Stimulated activated naive CD8-positive, alpha-beta T cell treated with anti-CD3 and anti-CD28 coated beads, Interleukin-15, Interleukin-2, amounts not matched to agents 100 ng/mL and 50 ng/mL, for 24 hours (primary cell): ENCODE results near the gene N4BP2L1.

ENCODE experiments used
- H3K27ac Mint-ChIP-seq: one replicate; pipeline ENCODE4 v1.8.0; 2021; ENCODE audit warnings: mild to moderate bottlenecking, mixed read lengths
- H3K27me3 Mint-ChIP-seq: one replicate; pipeline ENCODE4 v1.8.0; 2021; ENCODE audit warnings: mixed read lengths
- H3K36me3 Mint-ChIP-seq: one replicate; pipeline ENCODE4 v1.8.0; 2021; ENCODE audit warnings: low read depth, mixed read lengths
- H3K4me1 Mint-ChIP-seq: one replicate; pipeline ENCODE4 v1.8.0; 2021; ENCODE audit warnings: low read depth, mixed read lengths
- H3K4me3 Mint-ChIP-seq: one replicate; pipeline ENCODE4 v1.8.0; 2021; ENCODE audit warnings: mild to moderate bottlenecking, mixed read lengths
- H3K9me3 Mint-ChIP-seq: one replicate; pipeline ENCODE4 v1.8.0; 2021; ENCODE audit warnings: mixed read lengths

N4BP2L1 gene

GRCh38 chr13:32425158-32425557 lies 2.8 kb downstream of the N4BP2L1 start:
- peaks cover under 1% of the 10 kb centered on the region for H3K9me3 Mint-ChIP-seq
- H3K4me1 Mint-ChIP-seq, result peaks cover 44% of the 10 kb centered on the region
- peak overlapping the region; percentile 51 for H3K4me3 Mint-ChIP-seq
- H3K27ac Mint-ChIP-seq, result peak overlapping the region; percentile 34
- peaks cover 46% of the 10 kb centered on the region for H3K36me3 Mint-ChIP-seq
- no peaks in the 10 kb centered on the region for H3K27me3 Mint-ChIP-seq

- H3K27ac Mint-ChIP-seq, result peak overlapping the region; percentile 5
- H3K4me1 Mint-ChIP-seq, result peaks cover 38% of the 10 kb centered on the region
- H3K27me3 Mint-ChIP-seq, result no peaks in the 10 kb centered on the region
- H3K36me3 Mint-ChIP-seq, result peaks cover 59% of the 10 kb centered on the region
- H3K9me3 Mint-ChIP-seq, result peaks cover 7% of the 10 kb centered on the region
- no peak overlapping the region for H3K4me3 Mint-ChIP-seq
Observed at GRCh38 chr13:32423592-32423991, 4.3 kb downstream of the N4BP2L1 start.

GRCh38 chr13:32419862-32420261 lies 8.1 kb downstream of the N4BP2L1 start:
- no peaks in the 10 kb centered on the region for H3K27me3 Mint-ChIP-seq
- peaks cover 10% of the 10 kb centered on the region for H3K9me3 Mint-ChIP-seq
- no peak overlapping the region for H3K4me3 Mint-ChIP-seq
- peaks cover 24% of the 10 kb centered on the region for H3K4me1 Mint-ChIP-seq
- no peak overlapping the region for H3K27ac Mint-ChIP-seq
- peaks cover 63% of the 10 kb centered on the region for H3K36me3 Mint-ChIP-seq

GRCh38 chr13:32417995-32418394 lies 9.9 kb downstream of the N4BP2L1 start:
- Mint-ChIP-seq H3K27ac (peak overlapping the region; percentile 2), H3K4me3 (no peak overlapping the region), H3K36me3 (peaks cover 54% of the 10 kb centered on the region), H3K4me1 (peaks cover 12% of the 10 kb centered on the region), H3K27me3 (no peaks in the 10 kb centered on the region), H3K9me3 (peaks cover 10% of the 10 kb centered on the region)

GRCh38 chr13:32415019-32415418 lies 12.9 kb downstream of the N4BP2L1 start:
- Mint-ChIP-seq H3K4me3 (no peak overlapping the region), H3K27ac (no peak overlapping the region), H3K9me3 (peaks cover 8% of the 10 kb centered on the region), H3K4me1 (peaks cover 10% of the 10 kb centered on the region), H3K27me3 (no peaks in the 10 kb centered on the region), H3K36me3 (peaks cover 33% of the 10 kb centered on the region)

GRCh38 chr13:32414580-32414979 lies 13.3 kb downstream of the N4BP2L1 start:
- Mint-ChIP-seq H3K27ac (no peak overlapping the region), H3K27me3 (no peaks in the 10 kb centered on the region), H3K9me3 (peaks cover 7% of the 10 kb centered on the region), H3K36me3 (peaks cover 33% of the 10 kb centered on the region), H3K4me3 (no peak overlapping the region), H3K4me1 (peaks cover 14% of the 10 kb centered on the region)

- H3K27ac Mint-ChIP-seq, result no peak overlapping the region
- H3K36me3 Mint-ChIP-seq, result peaks cover 26% of the 10 kb centered on the region
- no peaks in the 10 kb centered on the region for H3K9me3 Mint-ChIP-seq
- H3K4me3 Mint-ChIP-seq, result no peak overlapping the region
- peaks cover 21% of the 10 kb centered on the region for H3K4me1 Mint-ChIP-seq
- H3K27me3 Mint-ChIP-seq, result no peaks in the 10 kb centered on the region
Observed at GRCh38 chr13:32413284-32413683, 14.6 kb downstream of the N4BP2L1 start.

- no peaks in the 10 kb centered on the region for H3K9me3 Mint-ChIP-seq
- H3K4me1 Mint-ChIP-seq, result peaks cover 20% of the 10 kb centered on the region
- peaks cover 28% of the 10 kb centered on the region for H3K36me3 Mint-ChIP-seq
- H3K27ac Mint-ChIP-seq, result no peak overlapping the region
- H3K4me3 Mint-ChIP-seq, result no peak overlapping the region
- H3K27me3 Mint-ChIP-seq, result no peaks in the 10 kb centered on the region
Observed at GRCh38 chr13:32409561-32410421, 18.1 kb downstream of the N4BP2L1 start.

GRCh38 chr13:32409001-32409313 lies 19.0 kb downstream of the N4BP2L1 start:
- Mint-ChIP-seq H3K9me3 (no peaks in the 10 kb centered on the region), H3K27me3 (no peaks in the 10 kb centered on the region), H3K36me3 (peaks cover 34% of the 10 kb centered on the region), H3K4me1 (peaks cover 20% of the 10 kb centered on the region), H3K27ac (no peak overlapping the region), H3K4me3 (no peak overlapping the region)

- Mint-ChIP-seq H3K4me1 (peaks cover 20% of the 10 kb centered on the region), H3K36me3 (peaks cover 39% of the 10 kb centered on the region), H3K9me3 (no peaks in the 10 kb centered on the region), H3K27me3 (no peaks in the 10 kb centered on the region), H3K4me3 (no peak overlapping the region), H3K27ac (peak overlapping the region; percentile 77)
Observed at GRCh38 chr13:32408296-32409000, 19.5 kb downstream of the N4BP2L1 start.

GRCh38 chr13:32407854-32408253 lies 20.1 kb downstream of the N4BP2L1 start:
- Mint-ChIP-seq H3K27ac (peak overlapping the region; percentile 33), H3K4me3 (no peak overlapping the region), H3K4me1 (peaks cover 20% of the 10 kb centered on the region), H3K36me3 (peaks cover 45% of the 10 kb centered on the region), H3K27me3 (no peaks in the 10 kb centered on the region), H3K9me3 (no peaks in the 10 kb centered on the region)

- H3K36me3 Mint-ChIP-seq, result peaks cover 67% of the 10 kb centered on the region
- H3K9me3 Mint-ChIP-seq, result no peaks in the 10 kb centered on the region
- H3K4me3 Mint-ChIP-seq, result no peak overlapping the region
- H3K4me1 Mint-ChIP-seq, result peaks cover 5% of the 10 kb centered on the region
- no peaks in the 10 kb centered on the region for H3K27me3 Mint-ChIP-seq
- H3K27ac Mint-ChIP-seq, result no peak overlapping the region
Observed at GRCh38 chr13:32403108-32403507, 24.8 kb downstream of the N4BP2L1 start.

- Mint-ChIP-seq H3K9me3 (no peaks in the 10 kb centered on the region), H3K4me1 (peaks cover 23% of the 10 kb centered on the region), H3K4me3 (no peak overlapping the region), H3K27ac (no peak overlapping the region), H3K36me3 (peaks cover 31% of the 10 kb centered on the region), H3K27me3 (no peaks in the 10 kb centered on the region)
Observed at GRCh38 chr13:32391101-32391619, 36.8 kb downstream of the N4BP2L1 start.

- H3K4me3 Mint-ChIP-seq, result no peak overlapping the region
- no peaks in the 10 kb centered on the region for H3K27me3 Mint-ChIP-seq
- no peaks in the 10 kb centered on the region for H3K9me3 Mint-ChIP-seq
- H3K36me3 Mint-ChIP-seq, result peaks cover 28% of the 10 kb centered on the region
- H3K4me1 Mint-ChIP-seq, result peaks cover 23% of the 10 kb centered on the region
- H3K27ac Mint-ChIP-seq, result no peak overlapping the region
Observed at GRCh38 chr13:32390484-32390883, 37.4 kb downstream of the N4BP2L1 start.

- H3K9me3 Mint-ChIP-seq, result no peaks in the 10 kb centered on the region
- H3K36me3 Mint-ChIP-seq, result peaks cover 25% of the 10 kb centered on the region
- no peaks in the 10 kb centered on the region for H3K27me3 Mint-ChIP-seq
- peak overlapping the region; percentile 8 for H3K4me3 Mint-ChIP-seq
- H3K4me1 Mint-ChIP-seq, result peaks cover 23% of the 10 kb centered on the region
- no peak overlapping the region for H3K27ac Mint-ChIP-seq
Observed at GRCh38 chr13:32390048-32390447, 37.9 kb downstream of the N4BP2L1 start.
